ENCODE data around the gene LSS.

LSS gene

GRCh38 chr21:46264046-46264689, 35.6 kb upstream of the LSS start:
- H3K4me2 ChIP-seq (ENCODE audit: low read length, poor library complexity, severe bottlenecking), result no peak overlapping the region
- H3K4ac ChIP-seq (ENCODE audit: low read depth in 1 of 2, low read length in 2 of 2), result no peak overlapping the region
- no peaks in the 10 kb centered on the region for H3K27me3 ChIP-seq (ENCODE audit: control insufficient read depth in 1 of 2, insufficient read depth in 1 of 2, low read length in 2 of 2)
- no peak overlapping the region for H3K4me3 ChIP-seq (ENCODE audit: insufficient read depth in 1 of 2, low read depth in 1 of 2, low read length in 2 of 2)
- no peak overlapping the region for H3K23ac ChIP-seq (ENCODE audit: low read length in 2 of 2)
- no peak overlapping the region for H2AK5ac ChIP-seq (ENCODE audit: low read length, severe bottlenecking)
- no peak overlapping the region for H2BK12ac ChIP-seq (ENCODE audit: low read length in 2 of 2)
- peaks cover 25% of the 10 kb centered on the region for H3K79me1 ChIP-seq (replicated peaks; ENCODE audit: low read length, poor library complexity, severe bottlenecking)
- no peak overlapping the region for H2AFZ ChIP-seq (ENCODE audit: low read depth, low read length)
- no peak overlapping the region for H4K91ac ChIP-seq (ENCODE audit: low read length)
- WGBS, result 97% methylated on average over 22 of the region's 22 CpGs
- peaks cover 6% of the 10 kb centered on the region for H3K4me1 ChIP-seq (ENCODE audit: control insufficient read depth, insufficient read depth, low read depth, low read length)
- no peaks in the 10 kb centered on the region for H3K9me3 ChIP-seq (ENCODE audit: control insufficient read depth, low read length)
- H2BK15ac ChIP-seq (ENCODE audit: low read depth, poor library complexity, severe bottlenecking), result no peak overlapping the region
- H2BK5ac ChIP-seq (ENCODE audit: low read depth, low read length, poor library complexity, severe bottlenecking), result no peak overlapping the region
- H3K9ac ChIP-seq (ENCODE audit: low read length), result no peak overlapping the region
- H3K36me3 ChIP-seq (ENCODE audit: control insufficient read depth in 1 of 2, insufficient read depth in 2 of 2, low read depth in 1 of 2, low read length in 2 of 2), result peaks cover 73 to 83% of the 10 kb centered on the region in 2 experiments
- no peak for DNase-seq
- H4K8ac ChIP-seq (ENCODE audit: low read length), result no peak overlapping the region
- no peak overlapping the region for H3K27ac ChIP-seq (ENCODE audit: low read length, poor library complexity, severe bottlenecking)
- H3K14ac ChIP-seq (ENCODE audit: low read length in 2 of 2), result no peak overlapping the region
- no peak overlapping the region for H3K18ac ChIP-seq (ENCODE audit: low read depth in 1 of 2, low read length in 2 of 2)
- H2BK120ac ChIP-seq (ENCODE audit: low read depth, low read length), result no peak overlapping the region

- Histone ChIP-seq H2BK5ac (ENCODE audit: low read depth, low read length, poor library complexity, severe bottlenecking) (no peak overlapping the region), H3K27ac (ENCODE audit: low read length, poor library complexity, severe bottlenecking) (no peak overlapping the region), H3K36me3 (ENCODE audit: control insufficient read depth in 1 of 2, insufficient read depth in 2 of 2, low read depth in 1 of 2, low read length in 2 of 2) (peaks cover 79 to 91% of the 10 kb centered on the region in 2 experiments), H2BK15ac (ENCODE audit: low read depth, poor library complexity, severe bottlenecking) (no peak overlapping the region), H2AFZ (ENCODE audit: low read depth, low read length) (no peak overlapping the region), H2BK120ac (ENCODE audit: low read depth, low read length) (no peak overlapping the region), H3K18ac (ENCODE audit: low read depth in 1 of 2, low read length in 2 of 2) (no peak overlapping the region), H3K9me3 (ENCODE audit: control insufficient read depth, low read length) (no peaks in the 10 kb centered on the region), H3K79me1 (replicated peaks; ENCODE audit: low read length, poor library complexity, severe bottlenecking) (peaks cover 28% of the 10 kb centered on the region), H4K8ac (ENCODE audit: low read length) (no peak overlapping the region), H3K4ac (ENCODE audit: low read depth in 1 of 2, low read length in 2 of 2) (no peak overlapping the region), H4K91ac (ENCODE audit: low read length) (no peak overlapping the region), H3K4me3 (ENCODE audit: insufficient read depth in 1 of 2, low read depth in 1 of 2, low read length in 2 of 2) (no peak overlapping the region), H3K23ac (ENCODE audit: low read length in 2 of 2) (no peak overlapping the region), H3K4me1 (ENCODE audit: control insufficient read depth, insufficient read depth, low read depth, low read length) (no peaks in the 10 kb centered on the region), H3K4me2 (ENCODE audit: low read length, poor library complexity, severe bottlenecking) (no peak overlapping the region), H2AK5ac (ENCODE audit: low read length, severe bottlenecking) (no peak overlapping the region), H2BK12ac (ENCODE audit: low read length in 2 of 2) (no peak overlapping the region), H3K27me3 (ENCODE audit: control insufficient read depth in 1 of 2, insufficient read depth in 1 of 2, low read length in 2 of 2) (no peaks in the 10 kb centered on the region), H3K14ac (ENCODE audit: low read length in 2 of 2) (no peak overlapping the region), H3K9ac (ENCODE audit: low read length) (no peak overlapping the region)
- 97% methylated on average over 18 of the region's 18 CpGs for WGBS
- no peak for DNase-seq
Measured at GRCh38 chr21:46256501-46256994, 28.0 kb upstream of the LSS start.

GRCh38 chr21:46255758-46256337, 27.3 kb upstream of the LSS start:
- H3K23ac ChIP-seq (ENCODE audit: low read length in 2 of 2), result no peak overlapping the region
- H2AK5ac ChIP-seq (ENCODE audit: low read length, severe bottlenecking), result no peak overlapping the region

GRCh38 chr21:46255166-46255565, 26.6 kb upstream of the LSS start:
- Histone ChIP-seq H3K9me3 (ENCODE audit: control insufficient read depth, low read length) (no peaks in the 10 kb centered on the region), H3K9ac (ENCODE audit: low read length) (no peak overlapping the region), H2AK5ac (ENCODE audit: low read length, severe bottlenecking) (no peak overlapping the region), H3K27ac (ENCODE audit: low read length, poor library complexity, severe bottlenecking) (no peak overlapping the region), H2BK5ac (ENCODE audit: low read depth, low read length, poor library complexity, severe bottlenecking) (no peak overlapping the region), H2BK120ac (ENCODE audit: low read depth, low read length) (no peak overlapping the region), H3K4me2 (ENCODE audit: low read length, poor library complexity, severe bottlenecking) (no peak overlapping the region), H3K14ac (ENCODE audit: low read length in 2 of 2) (no peak overlapping the region), H2AFZ (ENCODE audit: low read depth, low read length) (no peak overlapping the region), H3K4me1 (ENCODE audit: control insufficient read depth, insufficient read depth, low read depth, low read length) (no peaks in the 10 kb centered on the region), H3K27me3 (ENCODE audit: control insufficient read depth in 1 of 2, insufficient read depth in 1 of 2, low read length in 2 of 2) (no peaks in the 10 kb centered on the region), H3K79me1 (replicated peaks; ENCODE audit: low read length, poor library complexity, severe bottlenecking) (peaks cover 25% of the 10 kb centered on the region), H3K4ac (ENCODE audit: low read depth in 1 of 2, low read length in 2 of 2) (no peak overlapping the region), H3K18ac (ENCODE audit: low read depth in 1 of 2, low read length in 2 of 2) (no peak overlapping the region), H3K4me3 (ENCODE audit: insufficient read depth in 1 of 2, low read depth in 1 of 2, low read length in 2 of 2) (no peak overlapping the region), H4K8ac (ENCODE audit: low read length) (no peak overlapping the region), H2BK12ac (ENCODE audit: low read length in 2 of 2) (no peak overlapping the region), H3K23ac (ENCODE audit: low read length in 2 of 2) (no peak overlapping the region), H2BK15ac (ENCODE audit: low read depth, poor library complexity, severe bottlenecking) (no peak overlapping the region), H4K91ac (ENCODE audit: low read length) (no peak overlapping the region), H3K36me3 (ENCODE audit: control insufficient read depth in 1 of 2, insufficient read depth in 2 of 2, low read depth in 1 of 2, low read length in 2 of 2) (peaks cover 70 to 91% of the 10 kb centered on the region in 2 experiments)
- 97% methylated on average over 11 of the region's 11 CpGs for WGBS
- DNase-seq, result no peak

More at GRCh38 chr21:46255758-46256337, 27.3 kb upstream of the LSS start:
- H3K9me3 ChIP-seq (ENCODE audit: control insufficient read depth, low read length), result no peaks in the 10 kb centered on the region
- no peak overlapping the region for H2BK15ac ChIP-seq (ENCODE audit: low read depth, poor library complexity, severe bottlenecking)
- H3K27me3 ChIP-seq (ENCODE audit: control insufficient read depth in 1 of 2, insufficient read depth in 1 of 2, low read length in 2 of 2), result no peaks in the 10 kb centered on the region
- H3K14ac ChIP-seq (ENCODE audit: low read length in 2 of 2), result no peak overlapping the region
- H4K91ac ChIP-seq (ENCODE audit: low read length), result no peak overlapping the region
- DNase-seq, result no peak
- peaks cover 25% of the 10 kb centered on the region for H3K79me1 ChIP-seq (replicated peaks; ENCODE audit: low read length, poor library complexity, severe bottlenecking)
- H3K4me1 ChIP-seq (ENCODE audit: control insufficient read depth, insufficient read depth, low read depth, low read length), result no peaks in the 10 kb centered on the region
- H3K4me2 ChIP-seq (ENCODE audit: low read length, poor library complexity, severe bottlenecking), result no peak overlapping the region
- no peak overlapping the region for H3K4me3 ChIP-seq (ENCODE audit: insufficient read depth in 1 of 2, low read depth in 1 of 2, low read length in 2 of 2)
- no peak overlapping the region for H3K4ac ChIP-seq (ENCODE audit: low read depth in 1 of 2, low read length in 2 of 2)
- no peak overlapping the region for H2AFZ ChIP-seq (ENCODE audit: low read depth, low read length)
- H2BK12ac ChIP-seq (ENCODE audit: low read length in 2 of 2), result no peak overlapping the region
- WGBS, result 95% methylated on average over 6 of the region's 6 CpGs
- H4K8ac ChIP-seq (ENCODE audit: low read length), result no peak overlapping the region
- H3K18ac ChIP-seq (ENCODE audit: low read depth in 1 of 2, low read length in 2 of 2), result no peak overlapping the region
- no peak overlapping the region for H2BK5ac ChIP-seq (ENCODE audit: low read depth, low read length, poor library complexity, severe bottlenecking)
- H2BK120ac ChIP-seq (ENCODE audit: low read depth, low read length), result no peak overlapping the region
- no peak overlapping the region for H3K9ac ChIP-seq (ENCODE audit: low read length)
- H3K36me3 ChIP-seq (ENCODE audit: control insufficient read depth in 1 of 2, insufficient read depth in 2 of 2, low read depth in 1 of 2, low read length in 2 of 2), result peaks cover 72 to 91% of the 10 kb centered on the region in 2 experiments
- H3K27ac ChIP-seq (ENCODE audit: low read length, poor library complexity, severe bottlenecking), result no peak overlapping the region

Data from mesenchymal stem cell (in vitro differentiated cells and primary cell).